HG03103 (cell line): ENCODE measurements around the gene SUPT3H.

Experiments
- ATAC-seq: cut with Tn5 transposase; IDR thresholded peaks from one replicate; pipeline ENCODE4 v1.9.1; 2021; ENCODE audit warnings: low read depth; ENCODE audit not compliant: unreplicated experiment

SUPT3H gene

GRCh38 chr6:45272626-45273025 is 105.1 kb downstream of the SUPT3H start:
- ATAC-seq: no peak

- ATAC-seq: no peak
Observed at GRCh38 chr6:45265246-45265645, 112.5 kb downstream of the SUPT3H start.

GRCh38 chr6:45260696-45261095 is 117.0 kb downstream of the SUPT3H start:
- no peak for ATAC-seq

- ATAC-seq: no peak
Observed at GRCh38 chr6:45256697-45257695, 120.7 kb downstream of the SUPT3H start.

GRCh38 chr6:45255434-45255833 is 122.3 kb downstream of the SUPT3H start:
- no peak for ATAC-seq

- ATAC-seq: no peak
Observed at GRCh38 chr6:45254253-45254652, 123.5 kb downstream of the SUPT3H start.

- ATAC-seq: no peak
Observed at GRCh38 chr6:45253453-45253852, 124.3 kb downstream of the SUPT3H start.

- ATAC-seq: no peak
Observed at GRCh38 chr6:45231660-45232059, 146.1 kb downstream of the SUPT3H start.

- no peak for ATAC-seq
Observed at GRCh38 chr6:45229416-45229815, 148.3 kb downstream of the SUPT3H start.

- ATAC-seq: no peak
Observed at GRCh38 chr6:45226081-45226480, 151.7 kb downstream of the SUPT3H start.

- no peak for ATAC-seq
Observed at GRCh38 chr6:45222380-45222779, 155.4 kb downstream of the SUPT3H start.

GRCh38 chr6:45215759-45216158 is 162.0 kb downstream of the SUPT3H start:
- no peak for ATAC-seq

- ATAC-seq: no peak
Observed at GRCh38 chr6:45212976-45213375, 164.8 kb downstream of the SUPT3H start.

GRCh38 chr6:45209762-45210161 is 168.0 kb downstream of the SUPT3H start:
- ATAC-seq: no peak

- ATAC-seq: no peak
Observed at GRCh38 chr6:45206793-45207492, 170.8 kb downstream of the SUPT3H start.

- no peak for ATAC-seq
Observed at GRCh38 chr6:45201484-45201883, 176.2 kb downstream of the SUPT3H start.

GRCh38 chr6:45200510-45200909 is 177.2 kb downstream of the SUPT3H start:
- ATAC-seq: no peak

GRCh38 chr6:45199554-45199953 is 178.2 kb downstream of the SUPT3H start:
- no peak for ATAC-seq

- ATAC-seq: no peak
Observed at GRCh38 chr6:45196121-45196520, 181.6 kb downstream of the SUPT3H start.

GRCh38 chr6:45195137-45195536 is 182.6 kb downstream of the SUPT3H start:
- ATAC-seq: no peak

GRCh38 chr6:45192556-45192955 is 185.2 kb downstream of the SUPT3H start:
- no peak for ATAC-seq

- no peak for ATAC-seq
Observed at GRCh38 chr6:45191414-45191813, 186.3 kb downstream of the SUPT3H start.
